GM21423 (cell line): ENCODE measurements around the gene LIN37.
"Not testable (repeated sequence)": the region's sequence is repeated elsewhere in the genome, so short reads cannot be mapped to it uniquely, and the experiment has no call there.

Source experiments
- ATAC-seq: cut with Tn5 transposase; IDR thresholded peaks from one replicate; pipeline ENCODE4 v1.9.1; 2021; ENCODE audit warnings: mild to moderate bottlenecking, moderate library complexity; ENCODE audit not compliant: unreplicated experiment

Gene LIN37

DNA sequence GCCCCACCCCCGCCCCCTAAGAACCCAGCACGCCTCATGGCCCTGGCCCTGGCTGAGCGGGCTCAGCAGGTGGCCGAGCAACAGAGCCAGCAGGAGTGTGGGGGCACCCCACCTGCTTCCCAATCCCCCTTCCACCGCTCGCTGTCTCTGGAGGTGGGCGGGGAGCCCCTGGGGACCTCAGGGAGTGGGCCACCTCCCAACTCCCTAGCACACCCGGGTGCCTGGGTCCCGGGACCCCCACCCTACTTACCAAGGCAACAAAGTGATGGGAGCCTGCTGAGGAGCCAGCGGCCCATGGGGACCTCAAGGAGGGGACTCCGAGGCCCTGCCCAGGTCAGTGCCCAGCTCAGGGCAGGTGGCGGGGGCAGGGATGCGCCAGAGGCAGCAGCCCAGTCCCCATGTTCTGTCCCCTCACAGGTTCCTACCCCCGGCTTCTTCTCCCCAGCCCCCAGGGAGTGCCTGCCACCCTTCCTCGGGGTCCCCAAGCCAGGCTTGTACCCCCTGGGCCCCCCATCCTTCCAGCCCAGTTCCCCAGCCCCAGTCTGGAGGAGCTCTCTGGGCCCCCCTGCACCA, 38.9 kb downstream of the LIN37 start:
- ATAC-seq: no peak

DNA sequence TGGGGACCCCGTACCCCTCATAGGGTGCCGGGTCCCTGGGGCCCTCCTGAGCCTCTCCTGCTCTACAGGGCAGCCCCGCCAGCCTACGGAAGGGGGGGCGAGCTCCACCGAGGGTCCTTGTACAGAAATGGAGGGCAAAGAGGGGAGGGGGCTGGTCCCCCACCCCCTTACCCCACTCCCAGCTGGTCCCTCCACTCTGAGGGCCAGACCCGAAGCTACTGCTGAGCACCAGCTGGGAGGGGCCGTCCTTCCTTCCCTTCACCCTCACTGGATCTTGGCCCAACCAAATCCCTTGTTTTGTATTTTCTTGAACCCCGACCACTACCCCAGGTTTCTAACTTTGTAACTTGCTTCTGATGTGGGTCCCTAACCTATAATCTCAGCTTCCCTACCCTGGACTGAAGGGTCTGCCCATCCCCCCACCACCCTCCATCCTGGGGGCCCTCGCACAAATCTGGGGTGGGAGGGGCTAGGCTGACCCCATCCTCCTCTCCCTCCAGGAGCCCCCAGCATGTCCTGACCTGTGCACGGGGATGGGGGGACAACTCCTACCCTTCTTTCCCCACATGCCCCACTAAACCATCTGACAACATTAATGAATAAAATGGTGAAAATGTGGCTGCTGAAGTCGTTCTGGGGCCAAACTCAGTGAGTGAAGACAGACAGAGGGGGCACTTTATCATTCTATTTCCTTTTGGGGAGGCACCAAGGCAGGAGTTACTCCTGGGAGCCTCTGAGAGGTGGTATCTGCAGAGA, 40.0 kb downstream of the LIN37 start:
- no peak for ATAC-seq

DNA sequence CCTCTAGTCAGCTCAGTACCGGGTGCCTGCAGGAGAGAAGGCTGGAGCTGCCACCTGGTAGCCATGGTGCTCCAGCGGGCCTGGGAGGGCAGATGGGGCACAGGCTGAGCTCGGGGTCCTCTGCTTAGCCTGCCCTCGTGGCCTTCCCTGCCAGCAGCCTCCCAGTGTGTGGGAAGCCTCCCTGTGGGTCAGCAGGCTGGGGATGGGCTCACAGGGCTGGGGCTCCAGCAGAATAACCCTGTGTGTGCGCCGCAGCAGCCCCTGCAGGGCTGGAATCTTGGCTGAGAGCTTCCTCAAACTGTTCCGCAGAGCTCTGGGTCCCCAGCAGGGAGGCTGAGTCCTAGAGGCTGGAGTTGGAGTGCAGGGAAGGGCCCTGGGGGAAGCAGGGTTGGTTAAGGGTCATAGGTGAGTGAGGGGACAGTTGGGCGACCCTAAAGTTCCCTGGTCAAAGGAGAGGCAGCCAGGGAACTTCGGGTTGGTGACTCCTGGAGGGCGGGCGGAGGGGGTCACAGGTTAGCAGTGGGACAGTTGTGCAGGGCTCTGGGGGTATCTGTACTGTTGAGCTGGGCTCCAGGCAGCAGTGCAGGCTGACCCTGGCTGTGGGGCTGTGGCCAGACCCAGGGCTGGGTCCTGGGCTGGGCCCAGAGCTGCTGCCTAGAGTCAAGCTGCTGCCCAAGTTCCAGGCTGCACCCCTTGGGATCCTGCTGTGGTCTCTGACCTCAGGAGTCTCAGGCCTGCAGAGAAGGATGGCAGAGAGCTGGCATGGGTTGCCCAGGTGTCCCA, 41.0 kb downstream of the LIN37 start:
- ATAC-seq: no peak

DNA sequence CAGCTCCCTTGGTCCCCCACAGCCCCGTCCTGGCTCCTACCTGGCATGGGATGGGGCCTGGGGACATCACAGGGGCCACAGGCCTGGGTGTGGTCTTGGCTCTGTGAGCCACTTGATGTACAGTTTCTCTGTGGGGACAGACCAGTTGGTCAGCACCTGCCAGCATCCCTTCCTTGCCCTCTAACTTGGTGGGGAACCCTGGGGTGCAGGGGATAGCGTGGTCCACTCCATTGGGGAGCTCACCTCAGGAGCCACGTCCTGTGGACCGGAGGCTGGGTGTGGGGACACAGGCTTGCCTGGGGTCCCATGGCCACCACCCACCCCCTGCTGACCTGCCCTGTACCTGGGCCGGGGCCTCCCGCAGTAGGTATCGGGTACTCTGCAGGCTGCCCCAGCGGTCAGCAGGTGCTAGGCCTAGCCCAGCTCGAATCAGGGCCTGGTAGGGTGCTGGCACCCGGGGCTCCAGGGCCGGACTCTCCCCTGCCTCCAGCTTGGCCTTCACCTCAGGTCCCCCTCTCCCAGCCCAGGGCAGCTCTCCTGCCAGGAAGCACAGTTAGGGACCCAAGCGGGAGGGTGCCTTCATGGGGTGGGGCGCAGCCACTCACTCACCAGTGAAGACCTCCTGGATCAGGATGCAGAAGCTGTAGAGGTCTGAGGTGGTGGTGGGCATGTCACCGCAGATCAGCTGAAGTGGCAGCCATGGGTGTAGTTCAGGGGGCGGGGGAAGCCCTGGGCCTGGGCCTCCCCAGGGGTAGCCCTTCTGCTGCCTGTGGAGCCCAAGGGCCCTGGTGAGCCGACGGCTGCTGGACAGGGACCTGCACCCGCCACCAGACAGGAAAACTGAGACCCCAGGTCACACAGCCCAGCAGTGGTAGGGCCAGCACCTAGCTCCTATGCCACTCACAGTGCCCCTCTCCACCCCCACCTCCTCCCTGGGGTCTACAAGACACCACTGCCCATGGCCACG, 41.9 kb downstream of the LIN37 start:
- ATAC-seq: no peak

DNA sequence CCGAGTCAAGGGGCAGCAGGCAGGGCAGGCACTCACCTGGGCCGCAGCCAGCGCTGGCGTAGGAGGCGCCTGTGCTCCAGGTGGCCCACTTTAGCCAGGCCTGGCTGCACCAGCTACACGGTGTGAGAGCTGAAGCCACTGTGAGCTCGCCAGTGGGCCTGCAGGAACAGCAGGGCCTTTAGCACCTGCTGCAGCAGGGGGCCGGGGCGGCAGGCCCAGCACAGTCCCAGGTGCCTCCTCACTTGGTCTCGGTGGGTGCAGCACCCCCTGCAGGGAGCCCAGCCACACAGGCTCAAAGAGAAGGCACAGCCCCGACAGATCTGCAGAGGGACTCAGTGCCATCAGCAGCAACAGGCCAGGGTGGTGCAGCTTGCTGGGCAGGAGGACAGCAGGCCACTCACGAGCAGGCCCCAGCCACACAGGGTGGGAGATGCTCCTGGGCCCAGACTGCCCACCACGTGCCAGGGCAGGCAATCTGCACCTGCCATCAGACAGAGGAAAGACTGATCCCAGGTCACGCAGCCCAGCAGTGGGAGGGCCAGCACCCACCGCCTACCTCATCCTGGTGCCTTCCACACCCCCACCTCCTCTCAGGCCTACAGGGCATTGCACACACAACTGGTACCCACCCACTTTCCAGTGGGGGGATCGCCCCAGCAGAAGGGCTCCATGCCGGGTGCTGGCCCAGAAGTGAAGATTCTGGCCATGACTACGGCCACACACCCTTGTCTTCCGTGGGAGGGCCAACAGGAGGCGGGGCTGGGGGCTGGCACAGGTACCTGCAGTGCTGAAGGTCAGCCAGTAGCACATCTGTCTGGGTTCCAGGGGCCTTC, 42.8 kb downstream of the LIN37 start:
- ATAC-seq: no peak

DNA sequence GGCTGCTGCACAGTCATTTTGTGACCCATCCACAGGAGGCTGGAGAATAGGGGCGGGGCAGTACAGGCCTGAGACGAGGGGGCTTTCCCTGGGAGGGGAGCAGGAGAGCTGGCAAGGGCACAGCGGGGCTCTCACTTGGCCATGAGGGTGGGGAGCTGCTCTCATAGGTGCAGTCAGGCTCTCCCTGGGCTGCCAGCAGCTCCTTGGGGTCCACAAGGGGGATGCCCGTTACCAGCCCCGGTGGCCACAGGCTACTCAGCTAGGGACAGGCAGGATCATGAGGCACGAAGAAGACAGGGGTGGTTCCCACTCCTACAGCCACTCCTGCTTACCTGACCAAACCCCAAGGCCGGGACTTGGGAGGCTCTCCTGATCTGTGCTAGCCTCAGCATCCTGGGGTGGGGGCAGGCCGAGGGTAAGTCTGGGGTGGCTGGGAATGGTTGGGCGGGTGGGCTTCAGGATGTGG, 43.5 kb downstream of the LIN37 start:
- no peak for ATAC-seq

DNA sequence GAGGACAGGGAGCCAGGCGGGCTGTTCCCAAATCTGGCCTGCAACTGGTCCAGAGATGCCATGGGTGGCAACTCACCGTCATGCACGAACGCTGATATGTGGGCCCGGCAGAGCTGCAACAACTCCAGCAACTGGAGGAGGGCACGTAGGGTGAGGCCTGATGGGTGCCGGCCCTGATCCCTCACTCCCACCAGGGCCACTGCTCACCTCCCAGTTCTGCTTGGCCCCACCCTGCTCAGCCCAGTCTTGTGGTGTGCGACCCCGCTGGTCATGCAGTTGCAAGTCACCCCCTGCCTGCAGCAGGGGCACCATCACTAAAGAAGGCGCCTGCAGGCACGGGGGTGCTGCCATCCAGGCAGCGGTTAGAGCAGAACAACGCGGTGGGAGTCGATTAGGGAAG, 43.9 kb downstream of the LIN37 start:
- no peak for ATAC-seq

DNA sequence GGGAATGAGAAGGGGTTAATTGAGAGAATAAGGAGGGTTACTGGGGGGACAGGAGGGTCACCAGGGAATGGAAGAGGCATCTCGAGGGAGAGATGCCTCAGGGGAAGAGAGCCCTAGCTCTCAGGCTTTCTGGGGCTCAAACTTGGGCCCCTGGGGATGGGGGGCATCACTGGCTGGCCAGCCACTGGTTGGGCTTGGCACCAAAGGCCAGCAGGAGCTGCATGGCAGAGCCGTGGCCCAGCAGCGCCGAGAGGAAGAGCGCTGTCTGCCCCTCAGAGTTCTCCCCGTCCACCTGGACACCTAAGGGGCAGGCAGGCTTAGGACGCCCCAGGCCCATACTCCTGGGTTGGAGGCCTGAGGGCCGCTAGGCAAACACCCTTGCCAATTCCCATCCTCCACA, 44.5 kb downstream of the LIN37 start:
- no peak for ATAC-seq

DNA sequence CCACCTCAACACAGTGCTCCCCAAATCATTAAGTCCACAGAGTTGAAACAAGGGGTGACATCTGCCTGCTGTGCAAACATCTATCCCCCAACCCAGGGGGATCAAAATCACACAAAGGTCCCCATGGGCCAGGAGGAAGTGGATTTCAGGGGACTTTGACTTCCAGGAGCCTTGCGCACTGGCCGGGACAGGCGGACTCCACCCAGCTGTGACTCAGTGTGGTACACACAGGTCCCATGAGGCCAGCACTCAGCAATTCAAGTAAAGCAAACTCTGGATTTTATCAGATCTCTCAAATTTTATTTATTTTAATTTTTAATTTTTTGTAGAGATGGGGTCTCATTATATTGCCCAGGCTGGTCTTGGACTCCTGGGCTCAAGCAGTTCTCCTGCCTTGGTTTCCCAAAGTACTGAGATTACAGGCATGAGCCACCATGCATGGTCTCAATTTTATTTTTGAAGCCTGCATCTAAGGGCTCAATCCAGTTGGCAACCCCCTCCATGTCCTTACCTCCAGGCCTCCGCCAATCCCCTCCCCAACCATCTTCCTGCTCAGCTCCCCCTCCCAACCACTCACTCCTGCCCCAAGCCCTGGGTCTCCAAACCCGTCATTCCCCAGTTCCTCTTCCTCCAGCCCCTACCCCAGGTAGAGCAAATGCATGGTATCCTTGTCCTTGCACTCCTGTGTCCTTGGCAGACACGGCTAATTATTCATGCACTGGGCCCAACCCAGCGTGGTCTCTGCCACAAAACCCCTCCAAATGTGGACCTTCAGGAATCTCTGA, 45.2 kb downstream of the LIN37 start:
- ATAC-seq: no peak

DNA sequence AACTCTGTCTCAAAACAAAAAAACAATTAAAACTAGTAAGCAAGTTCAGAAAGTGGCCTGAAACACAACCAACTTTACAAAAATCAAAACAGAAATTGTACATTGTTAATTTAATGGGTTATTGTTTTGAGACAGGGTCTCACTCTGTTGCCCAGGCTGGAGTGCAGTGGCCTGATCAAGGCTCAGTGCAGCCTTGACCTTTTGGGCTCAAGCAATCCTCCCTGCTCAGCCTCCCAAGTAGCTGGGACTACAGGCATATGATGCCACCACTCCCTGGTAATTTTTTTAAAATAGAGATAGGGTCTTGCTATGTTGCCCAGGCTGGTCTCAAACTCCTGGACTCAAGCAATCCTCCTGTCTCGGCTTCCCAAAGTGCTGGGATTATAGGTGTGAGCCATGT, 47.2 kb downstream of the LIN37 start:
- ATAC-seq: not testable (repeated sequence)

DNA sequence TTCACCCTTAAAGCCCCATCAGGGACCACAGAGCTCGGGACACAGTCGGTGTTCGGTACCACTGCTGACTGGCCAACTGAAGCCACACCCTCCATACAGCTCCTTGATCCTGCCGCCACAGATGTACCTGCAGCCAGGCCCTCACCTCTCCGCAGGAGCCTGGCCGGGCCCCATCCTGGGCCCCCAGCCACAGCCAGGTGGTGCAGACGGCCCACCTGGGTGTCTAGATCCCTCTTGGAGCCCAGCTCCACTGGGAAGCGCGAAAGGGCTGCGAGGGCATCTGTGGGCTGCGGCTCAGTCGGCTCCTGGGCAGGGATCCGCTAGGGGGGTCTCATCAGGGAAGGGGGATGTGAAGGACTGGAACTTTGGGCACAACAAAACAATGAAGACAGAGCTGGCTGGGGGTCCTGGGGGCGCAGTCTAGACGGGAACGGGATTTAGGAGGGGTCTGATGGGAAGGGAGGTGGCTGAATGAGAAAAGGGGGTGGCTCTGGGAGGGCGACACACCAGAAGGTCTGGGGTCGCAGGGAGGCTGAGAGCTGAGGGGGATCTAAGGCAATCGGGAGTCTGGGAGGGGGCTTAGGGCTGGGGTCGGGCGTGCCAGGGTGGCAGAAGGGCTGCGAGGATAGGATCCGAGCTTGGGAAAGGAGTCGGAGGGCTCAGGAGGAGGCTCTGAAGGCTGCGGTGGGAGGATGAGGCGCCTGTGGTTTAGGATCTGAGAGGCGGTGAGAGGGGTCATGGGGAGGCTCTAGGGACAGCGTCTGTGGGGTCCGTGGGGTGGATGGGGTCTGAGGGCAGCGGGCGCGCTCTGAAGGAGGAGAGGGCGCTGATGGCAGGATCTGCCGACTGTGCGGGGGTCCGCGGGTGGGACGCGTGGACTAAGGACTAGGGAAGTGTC, 48.5 kb downstream of the LIN37 start:
- ATAC-seq: no peak

DNA sequence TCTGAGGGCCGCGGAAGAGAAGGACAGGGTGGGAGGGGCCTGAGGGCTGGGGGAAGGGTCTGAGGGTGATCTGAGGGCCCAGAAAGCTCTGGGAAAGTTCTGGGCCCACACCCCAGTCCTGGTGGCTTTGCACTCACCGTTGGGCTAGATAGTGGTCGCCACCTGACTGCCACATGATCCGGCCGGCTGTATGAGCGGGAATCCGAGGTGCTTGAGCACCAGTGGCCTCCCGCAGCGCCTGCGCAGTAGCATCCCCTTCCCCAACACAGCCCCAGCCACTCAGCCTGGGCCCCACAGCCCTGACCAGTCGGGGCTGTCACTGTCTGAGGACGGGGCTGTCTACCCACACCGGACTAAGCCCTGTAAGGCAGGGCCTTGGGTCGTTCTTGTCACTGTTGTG, 49.3 kb downstream of the LIN37 start:
- no peak for ATAC-seq

DNA sequence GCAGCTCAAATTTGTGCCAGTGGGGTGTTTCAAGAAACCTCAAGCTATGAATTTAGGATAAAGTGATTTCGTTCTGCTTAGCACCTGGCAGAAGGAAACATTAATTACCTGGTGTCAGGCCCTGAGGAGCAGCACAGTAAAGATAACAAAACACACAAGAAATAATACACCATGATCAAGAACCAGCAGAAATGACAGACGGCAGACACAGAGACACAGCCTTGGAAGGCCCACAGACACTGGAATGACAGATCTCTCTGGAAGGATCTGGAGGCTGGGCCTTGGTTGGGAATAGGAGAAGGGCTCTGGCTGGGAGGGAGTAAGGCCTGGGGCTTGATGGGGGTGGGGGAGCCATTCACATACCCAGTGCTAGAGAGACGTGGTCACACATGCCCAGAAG, 53.5 kb downstream of the LIN37 start:
- no peak for ATAC-seq
